Panc1 (cell line): ENCODE results near the gene FBXO31. TPM values are rescaled to one million over a fixed set of nuclear protein-coding genes. Genes with fewer than 3 reads are reported as not detected.

Source experiments
- ATAC-seq: fragments of 200-7000 bp; cut with Tn5 transposase; 2 replicates; pipeline ENCODE4 v1.9.1; 2020; ENCODE audit warnings: mild to moderate bottlenecking, moderate library complexity
- BruUV-seq: library from RNA; stranded (reverse); fragments of 400-500 nt; replicated peaks from 2 replicates; lab custom pipeline; 2021; lab: Mats Ljungman, UMichigan
- CTCF ChIA-PET: fragments of 300-600 bp; sonication (Branson Sonifier 250); formaldehyde crosslinking; loops from one replicate; lab custom pipeline; 2022; ENCODE audit warnings: antibody characterized with exemption; lab: Charles Lee
- POLR2A ChIA-PET: fragments of 300-600 bp; sonication (Branson Sonifier 250); formaldehyde crosslinking; loops from one replicate; lab custom pipeline; 2022; ENCODE audit warnings: antibody characterized with exemption; lab: Charles Lee
- DNase-seq: peaks from one replicate; pipeline ENCODE4 v3.0.0-alpha.2; 2010; ENCODE audit warnings: low read depth, low spot score
- H3K27ac ChIP-seq: 2 replicates; pipeline ENCODE4 v1.5.1; 2011; ENCODE audit warnings: mild to moderate bottlenecking, low read length, inconsistent platforms
- H3K27me3 ChIP-seq: fragments of 200-500 bp; sonication (Bioruptor generic); 2 replicates; pipeline ENCODE4 v1.6.0; 2014; ENCODE audit warnings: low read length, inconsistent platforms; ENCODE audit not compliant: control insufficient read depth, insufficient read depth
- H3K36me3 ChIP-seq: fragments of 200-500 bp; sonication (Bioruptor generic); 2 replicates; pipeline ENCODE4 v1.5.1; 2014; ENCODE audit warnings: inconsistent platforms, mild to moderate bottlenecking, low read length, moderate library complexity; ENCODE audit not compliant: control insufficient read depth, insufficient read depth
- H3K4me1 ChIP-seq: 2 replicates; pipeline ENCODE4 v1.5.1; 2011; ENCODE audit warnings: inconsistent platforms, mild to moderate bottlenecking, low read length, moderate library complexity; ENCODE audit not compliant: control insufficient read depth, insufficient read depth
- H3K4me3 ChIP-seq, 2 experiments: 2 replicates each; pipeline ENCODE4 v1.5.1; 2011 to 2012; ENCODE audit warnings: low read depth in 2 of 2, low read length in 2 of 2, mild to moderate bottlenecking in 2 of 2, inconsistent platforms in 1 of 2, moderate library complexity in 1 of 2
- H3K9me3 ChIP-seq: fragments of 200-500 bp; sonication (Bioruptor generic); 2 replicates; pipeline ENCODE4 v1.5.1; 2014; ENCODE audit warnings: low read depth, mild to moderate bottlenecking, inconsistent platforms, low read length, moderate library complexity; ENCODE audit not compliant: control insufficient read depth, insufficient read depth
- POLR2AphosphoS5 ChIP-seq: IDR thresholded peaks from 2 replicates; pipeline ENCODE4 v1.6.1; 2012; ENCODE audit warnings: mild to moderate bottlenecking, low read depth, low read length, moderate library complexity
- REST ChIP-seq, 2 experiments: IDR thresholded peaks; 2 replicates each; pipeline ENCODE4 v1.6.1; 2011 to 2012; ENCODE audit warnings: low read depth in 2 of 2, control low read depth in 1 of 2, low read length in 1 of 2, mild to moderate bottlenecking in 1 of 2, moderate library complexity in 1 of 2; ENCODE audit not compliant: insufficient read depth in 1 of 2
- SIN3A ChIP-seq: IDR thresholded peaks from 2 replicates; pipeline ENCODE4 v1.6.1; 2012; ENCODE audit warnings: low read depth, mild to moderate bottlenecking, low read length, moderate library complexity, borderline replicate concordance; ENCODE audit not compliant: insufficient read depth
- TCF7L2 ChIP-seq: IDR thresholded peaks from 2 replicates; pipeline ENCODE4 v1.6.1; 2011; ENCODE audit warnings: mild to moderate bottlenecking, low read depth, low read length, inconsistent platforms
- in situ Hi-C: cut with HindIII; loops from 2 replicates; pipeline ENCODE4 v1.10.0; 2016; ENCODE audit warnings: low sequenced_read_pairs, low pct_unique_long_range_greater_than_20kb
- intact Hi-C: fragments of 100-400 bp; cut with micrococcal nuclease; formaldehyde crosslinking; loops from one replicate; pipeline ENCODE4 v1.10.0; 2022; ENCODE audit not compliant: unreplicated experiment
- total RNA-seq: library from RNA; stranded (reverse); gene quantifications from one replicate; pipeline ENCODE4 v1.2.1, GENCODE V29; 2021; ENCODE audit not compliant: unreplicated experiment
- TF ChIP-seq, protein P1 (sequence below): fragments of 450-650 bp; IDR thresholded peaks from 2 replicates; pipeline ENCODE4 v1.5.1; 2017; ENCODE audit warnings: mild to moderate bottlenecking

Gene FBXO31
- total RNA-seq, 1 experiment from 2014 or later: 22.4 TPM

DNA sequence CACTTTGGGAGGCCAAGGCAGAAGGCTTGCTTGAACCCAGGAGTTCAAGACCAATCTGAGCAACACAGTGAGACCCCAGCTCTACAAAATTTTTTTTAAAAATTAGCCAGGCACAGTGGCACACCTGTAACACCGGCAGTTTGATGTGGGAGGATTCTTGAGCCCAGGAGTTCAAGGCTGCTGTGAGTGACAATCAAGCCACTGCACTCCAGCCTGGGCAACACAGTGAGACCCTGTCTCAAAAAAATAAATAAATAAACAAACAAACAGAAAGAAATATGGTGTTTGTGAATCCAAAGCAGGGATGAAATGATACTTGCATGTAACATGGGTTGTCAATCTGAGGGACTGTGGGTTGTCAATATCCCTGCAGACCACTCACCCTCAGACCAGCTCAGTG is 16.6 kb downstream of the FBXO31 start:
- no peak overlapping the region for H3K27ac ChIP-seq
- ChIA-PET CTCF (no interaction called here), POLR2A (interaction anchor here (0.6 kb wide), 1 partner anchor 102 kb away, joined by 3 read pairs; no protein-coding TSS in a partner anchor)
- DNase-seq: no peak
- BruUV-seq: no TSS peak
- no peak for ATAC-seq
- TF ChIP-seq, protein P1, sequence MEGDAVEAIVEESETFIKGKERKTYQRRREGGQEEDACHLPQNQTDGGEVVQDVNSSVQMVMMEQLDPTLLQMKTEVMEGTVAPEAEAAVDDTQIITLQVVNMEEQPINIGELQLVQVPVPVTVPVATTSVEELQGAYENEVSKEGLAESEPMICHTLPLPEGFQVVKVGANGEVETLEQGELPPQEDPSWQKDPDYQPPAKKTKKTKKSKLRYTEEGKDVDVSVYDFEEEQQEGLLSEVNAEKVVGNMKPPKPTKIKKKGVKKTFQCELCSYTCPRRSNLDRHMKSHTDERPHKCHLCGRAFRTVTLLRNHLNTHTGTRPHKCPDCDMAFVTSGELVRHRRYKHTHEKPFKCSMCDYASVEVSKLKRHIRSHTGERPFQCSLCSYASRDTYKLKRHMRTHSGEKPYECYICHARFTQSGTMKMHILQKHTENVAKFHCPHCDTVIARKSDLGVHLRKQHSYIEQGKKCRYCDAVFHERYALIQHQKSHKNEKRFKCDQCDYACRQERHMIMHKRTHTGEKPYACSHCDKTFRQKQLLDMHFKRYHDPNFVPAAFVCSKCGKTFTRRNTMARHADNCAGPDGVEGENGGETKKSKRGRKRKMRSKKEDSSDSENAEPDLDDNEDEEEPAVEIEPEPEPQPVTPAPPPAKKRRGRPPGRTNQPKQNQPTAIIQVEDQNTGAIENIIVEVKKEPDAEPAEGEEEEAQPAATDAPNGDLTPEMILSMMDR: no peak
- TF ChIP-seq POLR2AphosphoS5: no peak
- no peak for TF ChIP-seq TCF7L2
- no peak for TF ChIP-seq REST (IDR thresholded peaks at IDR 0.05; ENCODE audit: insufficient read depth in 1 of 2, low read depth in 2 of 2, low read length in 1 of 2)
- no peak for TF ChIP-seq SIN3A
- no peaks in the 10 kb centered on the region for H3K9me3 ChIP-seq
- intact Hi-C loops: no loop called here
- in situ Hi-C loops: no loop called here
- H3K4me1 ChIP-seq: no peaks in the 10 kb centered on the region
- no peak overlapping the region for H3K4me3 ChIP-seq
- no peaks in the 10 kb centered on the region for H3K27me3 ChIP-seq
- H3K36me3 ChIP-seq: no peaks in the 10 kb centered on the region

DNA sequence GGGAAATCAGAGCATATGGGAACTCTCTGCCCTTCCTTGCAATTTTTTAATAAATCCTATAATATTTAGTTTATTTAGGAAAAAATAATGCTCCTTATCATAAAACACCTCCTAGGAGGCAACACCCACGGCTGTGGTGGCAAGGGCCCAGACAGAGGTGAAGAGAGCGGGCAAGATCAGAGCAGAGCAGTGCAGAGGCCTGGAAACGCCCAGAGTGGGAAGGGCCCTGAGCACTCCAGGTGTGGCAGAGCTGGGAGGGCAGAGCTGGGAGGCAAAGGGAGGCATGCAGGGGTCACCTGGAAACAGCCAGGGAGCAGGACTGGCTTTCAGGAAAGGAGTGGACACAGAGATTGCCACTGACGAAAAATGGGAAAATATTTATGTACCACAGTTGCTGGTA is 17.3 kb downstream of the FBXO31 start:
- Histone ChIP-seq H3K4me1 (no peaks in the 10 kb centered on the region), H3K27ac (no peak overlapping the region), H3K36me3 (no peaks in the 10 kb centered on the region), H3K4me3 (no peak overlapping the region), H3K9me3 (no peaks in the 10 kb centered on the region), H3K27me3 (no peaks in the 10 kb centered on the region)
- POLR2A ChIA-PET: no interaction called here
- CTCF ChIA-PET: no interaction called here
- ATAC-seq: no peak
- no TSS peak for BruUV-seq
- intact Hi-C loops (no loop called here), in situ Hi-C loops (no loop called here)
- DNase-seq: no peak
- TF ChIP-seq SIN3A (no peak), TCF7L2 (no peak), POLR2AphosphoS5 (no peak), REST (IDR thresholded peaks at IDR 0.05; ENCODE audit: insufficient read depth in 1 of 2, low read depth in 2 of 2, low read length in 1 of 2) (no peak)
- TF ChIP-seq, protein P1: no peak
